GM21723 (cell line): Measurements from ENCODE around the gene COA4.

ENCODE experiments used
- ATAC-seq: cut with Tn5 transposase; IDR thresholded peaks from one replicate; pipeline ENCODE4 v1.9.1; 2021; ENCODE audit warnings: mild to moderate bottlenecking, moderate library complexity; ENCODE audit not compliant: unreplicated experiment

The COA4 gene

GRCh38 chr11:73866095-73866579 is 10.5 kb downstream of the COA4 start:
- ATAC-seq = no peak

GRCh38 chr11:73862986-73863385 is 13.7 kb downstream of the COA4 start:
- ATAC-seq = no peak

- ATAC-seq = no peak
Observed at GRCh38 chr11:73860202-73860601, 16.4 kb downstream of the COA4 start.

- no peak for ATAC-seq
Observed at GRCh38 chr11:73859671-73860070, 17.0 kb downstream of the COA4 start.

GRCh38 chr11:73856031-73856567 is 20.5 kb downstream of the COA4 start:
- no peak for ATAC-seq

GRCh38 chr11:73854680-73855079 is 22.0 kb downstream of the COA4 start:
- no peak for ATAC-seq

GRCh38 chr11:73852049-73852448 is 24.6 kb downstream of the COA4 start:
- ATAC-seq = no peak

- ATAC-seq = no peak
Observed at GRCh38 chr11:73851046-73851764, 25.4 kb downstream of the COA4 start.

GRCh38 chr11:73839123-73839457 is 37.6 kb downstream of the COA4 start:
- ATAC-seq = no peak

- no peak for ATAC-seq
Observed at GRCh38 chr11:73838443-73839122, 38.1 kb downstream of the COA4 start.

GRCh38 chr11:73833067-73833466 is 43.6 kb downstream of the COA4 start:
- ATAC-seq = no peak

GRCh38 chr11:73830261-73830660 is 46.4 kb downstream of the COA4 start:
- no peak for ATAC-seq
